ENCODE measurements around the gene PRMT3. TPM values are rescaled to one million over a fixed set of nuclear protein-coding genes. Genes with fewer than 3 reads are reported as not detected.

PRMT3 gene
- total and polyA plus RNA-seq, 2 of the 13 experiments (the other 11 are each of a cell fraction or from before 2014, with no cell fraction given), result 9.1 to 27.7 TPM

DNA sequence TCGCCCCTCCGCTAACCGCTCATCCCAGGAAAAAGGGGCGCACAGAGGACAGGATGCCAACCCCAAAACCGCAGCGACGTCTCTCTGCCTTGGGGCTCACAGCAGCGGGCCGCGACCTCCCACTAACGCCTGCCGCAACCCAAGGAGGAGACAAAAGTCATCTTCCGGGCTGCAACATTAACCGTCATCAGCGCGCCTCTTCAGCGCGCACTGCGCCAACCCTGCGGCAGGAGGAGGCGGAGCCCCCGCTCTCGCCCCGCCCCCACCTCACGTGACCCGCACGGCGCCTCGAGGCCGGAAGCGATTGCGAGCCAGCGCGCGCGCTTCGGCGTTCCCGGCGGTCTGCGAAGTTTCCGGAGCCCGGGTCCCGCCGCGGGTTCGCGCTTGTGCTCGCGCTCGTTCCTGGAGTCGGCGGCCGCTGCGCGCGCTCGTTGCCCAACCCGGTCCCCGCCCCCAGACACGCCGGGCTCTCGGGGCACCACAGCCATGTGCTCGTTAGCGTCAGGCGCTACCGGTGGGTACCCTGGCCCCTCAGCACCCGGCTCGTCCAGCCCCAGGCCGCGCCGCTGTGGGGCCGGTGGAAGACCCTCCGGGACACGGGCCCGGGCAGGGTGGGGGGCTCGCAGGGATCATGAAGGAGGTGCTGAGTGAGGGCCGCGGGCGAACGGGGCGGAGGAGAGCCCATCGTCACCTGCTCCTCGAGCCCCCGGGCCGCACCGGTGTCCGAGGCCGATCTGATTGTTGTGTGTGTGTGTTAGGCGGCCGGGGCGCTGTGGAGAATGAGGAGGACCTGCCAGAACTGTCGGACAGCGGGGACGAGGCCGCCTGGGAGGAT, at the start of gene PRMT3 (continued):
- peak; percentile 68 for TF ChIP-seq ATF2 (CRISPR knock-in tag; IDR thresholded peaks at IDR 0.05)
- TF ChIP-seq GATA4 (IDR thresholded peaks at IDR 0.05; ENCODE audit: borderline replicate concordance, low read depth), result 0 out of 2 replicates have a peak, but pooled peaks have one; percentile 5
- TF ChIP-seq SMYD3 (CRISPR knock-in tag; IDR thresholded peaks at IDR 0.05), result no peak
- TF ChIP-seq U2AF1 (optimal IDR thresholded peaks at IDR 0.05; ENCODE audit: low read depth, low read length), result no peak
- TF ChIP-seq ZNF17 (CRISPR knock-in tag; IDR thresholded peaks at IDR 0.05), result no peak
- peak; percentile 83 for TF ChIP-seq RARG (CRISPR knock-in tag; IDR thresholded peaks at IDR 0.05; ENCODE audit: low read depth)
- TF ChIP-seq ZBTB1 (CRISPR knock-in tag; IDR thresholded peaks at IDR 0.05; ENCODE audit: borderline replicate concordance), result no peak
- TF ChIP-seq ZNF430 (CRISPR knock-in tag; IDR thresholded peaks at IDR 0.05), result peak; percentile 86
- no peak for TF ChIP-seq HMG20A (CRISPR knock-in tag; IDR thresholded peaks at IDR 0.05; ENCODE audit: borderline replicate concordance)
- TF ChIP-seq ZNF780A (CRISPR knock-in tag; IDR thresholded peaks at IDR 0.05), result no peak
- no peak for TF ChIP-seq SRSF4 (IDR thresholded peaks at IDR 0.05; ENCODE audit: low read depth, low read length, poor library complexity, severe bottlenecking)
- no peak for TF ChIP-seq ZNF512 (CRISPR knock-in tag; IDR thresholded peaks at IDR 0.05)
- TF ChIP-seq ZSCAN22 (CRISPR knock-in tag; IDR thresholded peaks at IDR 0.05), result peak; percentile 37; the same call in 1 of the 2 replicates
- no peak for TF ChIP-seq IRF9 (CRISPR knock-in tag; IDR thresholded peaks at IDR 0.05; ENCODE audit: borderline replicate concordance)
- TF ChIP-seq, protein P1, sequence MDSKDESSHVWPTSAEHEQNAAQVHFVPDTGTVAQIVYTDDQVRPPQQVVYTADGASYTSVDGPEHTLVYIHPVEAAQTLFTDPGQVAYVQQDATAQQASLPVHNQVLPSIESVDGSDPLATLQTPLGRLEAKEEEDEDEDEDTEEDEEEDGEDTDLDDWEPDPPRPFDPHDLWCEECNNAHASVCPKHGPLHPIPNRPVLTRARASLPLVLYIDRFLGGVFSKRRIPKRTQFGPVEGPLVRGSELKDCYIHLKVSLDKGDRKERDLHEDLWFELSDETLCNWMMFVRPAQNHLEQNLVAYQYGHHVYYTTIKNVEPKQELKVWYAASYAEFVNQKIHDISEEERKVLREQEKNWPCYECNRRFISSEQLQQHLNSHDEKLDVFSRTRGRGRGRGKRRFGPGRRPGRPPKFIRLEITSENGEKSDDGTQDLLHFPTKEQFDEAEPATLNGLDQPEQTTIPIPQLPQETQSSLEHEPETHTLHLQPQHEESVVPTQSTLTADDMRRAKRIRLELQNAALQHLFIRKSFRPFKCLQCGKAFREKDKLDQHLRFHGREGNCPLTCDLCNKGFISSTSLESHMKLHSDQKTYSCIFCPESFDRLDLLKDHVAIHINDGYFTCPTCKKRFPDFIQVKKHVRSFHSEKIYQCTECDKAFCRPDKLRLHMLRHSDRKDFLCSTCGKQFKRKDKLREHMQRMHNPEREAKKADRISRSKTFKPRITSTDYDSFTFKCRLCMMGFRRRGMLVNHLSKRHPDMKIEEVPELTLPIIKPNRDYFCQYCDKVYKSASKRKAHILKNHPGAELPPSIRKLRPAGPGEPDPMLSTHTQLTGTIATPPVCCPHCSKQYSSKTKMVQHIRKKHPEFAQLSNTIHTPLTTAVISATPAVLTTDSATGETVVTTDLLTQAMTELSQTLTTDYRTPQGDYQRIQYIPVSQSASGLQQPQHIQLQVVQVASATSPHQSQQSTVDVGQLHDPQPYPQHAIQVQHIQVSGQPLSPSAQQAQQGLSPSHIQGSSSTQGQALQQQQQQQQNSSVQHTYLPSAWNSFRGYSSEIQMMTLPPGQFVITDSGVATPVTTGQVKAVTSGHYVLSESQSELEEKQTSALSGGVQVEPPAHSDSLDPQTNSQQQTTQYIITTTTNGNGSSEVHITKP (CRISPR knock-in tag; IDR thresholded peaks at IDR 0.05; ENCODE audit: low read depth), result no peak
- peak; percentile 48; the same call in 1 of the 2 replicates for TF ChIP-seq IKZF5 (CRISPR knock-in tag; IDR thresholded peaks at IDR 0.05)
- peak; percentile 43; the same call in 1 of the 2 replicates for TF ChIP-seq ZSCAN25 (CRISPR knock-in tag; IDR thresholded peaks at IDR 0.05)
- TF ChIP-seq RBAK (CRISPR knock-in tag; IDR thresholded peaks at IDR 0.05), result no peak
- peak; percentile 74; the same call in 1 of the 2 replicates for TF ChIP-seq ZNF329 (CRISPR knock-in tag; IDR thresholded peaks at IDR 0.05; ENCODE audit: low read depth)
